Mesenchymal stem cell (in vitro differentiated cells and primary cell): ENCODE measurements around the gene SEC14L5.

Source experiments
- DNase-seq: peaks from one replicate; pipeline ENCODE4 v3.0.0-alpha.2; 2013
- H2AFZ ChIP-seq: one replicate; pipeline ENCODE4 v1.6.1; 2013; ENCODE audit warnings: low read depth, mild to moderate bottlenecking, control low read depth, inconsistent platforms, low read length, moderate library complexity
- H2AK5ac ChIP-seq: 2 replicates; pipeline ENCODE4 v1.6.1; 2013; ENCODE audit warnings: low read length, moderate library complexity, mild to moderate bottlenecking, inconsistent platforms; ENCODE audit not compliant: severe bottlenecking
- H2BK120ac ChIP-seq: one replicate; pipeline ENCODE4 v1.6.1; 2013; ENCODE audit warnings: low read depth, mild to moderate bottlenecking, inconsistent platforms, low read length, moderate library complexity
- H2BK12ac ChIP-seq, 2 experiments: one replicate each; pipeline ENCODE4 v1.6.1; 2013; ENCODE audit warnings: inconsistent platforms in 2 of 2, low read length in 2 of 2, mild to moderate bottlenecking in 2 of 2, moderate library complexity in 2 of 2, control low read depth in 1 of 2
- H2BK15ac ChIP-seq: one replicate; pipeline ENCODE4 v1.6.1; 2013; ENCODE audit warnings: mild to moderate bottlenecking, low read depth, inconsistent platforms; ENCODE audit not compliant: poor library complexity, severe bottlenecking
- H2BK5ac ChIP-seq: 2 replicates; pipeline ENCODE4 v1.6.1; 2013; ENCODE audit warnings: low read depth, mild to moderate bottlenecking, low read length, control low read depth, inconsistent platforms; ENCODE audit not compliant: poor library complexity, severe bottlenecking
- H3K14ac ChIP-seq, 2 experiments: one replicate each; pipeline ENCODE4 v1.6.1; 2013; ENCODE audit warnings: inconsistent platforms in 2 of 2, low read length in 2 of 2, control low read depth in 1 of 2, mild to moderate bottlenecking in 1 of 2, moderate library complexity in 1 of 2
- H3K18ac ChIP-seq, 2 experiments: one replicate each; pipeline ENCODE4 v1.6.1; 2013; ENCODE audit warnings: inconsistent platforms in 2 of 2, low read length in 2 of 2, control low read depth in 1 of 2, low read depth in 1 of 2, mild to moderate bottlenecking in 1 of 2
- H3K23ac ChIP-seq, 2 experiments: one replicate each; pipeline ENCODE4 v1.6.1; 2013; ENCODE audit warnings: inconsistent platforms in 2 of 2, low read length in 2 of 2, mild to moderate bottlenecking in 2 of 2, moderate library complexity in 2 of 2, control low read depth in 1 of 2
- H3K27ac ChIP-seq: 2 replicates; pipeline ENCODE4 v1.5.1; 2013; ENCODE audit warnings: mild to moderate bottlenecking, moderate library complexity, low read length, control low read depth, inconsistent platforms; ENCODE audit not compliant: poor library complexity, severe bottlenecking
- H3K27me3 ChIP-seq, 2 experiments: 2 replicates each; pipeline versions ENCODE4 v1.6.1 to v1.7.0; 2013; ENCODE audit warnings: low read length in 2 of 2, mild to moderate bottlenecking in 2 of 2, moderate library complexity in 2 of 2, control low read depth in 1 of 2, inconsistent platforms in 1 of 2; ENCODE audit not compliant: control insufficient read depth in 1 of 2, insufficient read depth in 1 of 2
- H3K36me3 ChIP-seq, 2 experiments: 2 replicates each; pipeline versions ENCODE4 v1.6.1 to v1.7.0; 2013; ENCODE audit warnings: low read length in 2 of 2, control low read depth in 1 of 2, inconsistent platforms in 1 of 2, low read depth in 1 of 2, mild to moderate bottlenecking in 1 of 2; ENCODE audit not compliant: insufficient read depth in 2 of 2, control insufficient read depth in 1 of 2
- H3K4ac ChIP-seq, 2 experiments: one replicate each; pipeline ENCODE4 v1.6.1; 2013; ENCODE audit warnings: inconsistent platforms in 2 of 2, low read length in 2 of 2, mild to moderate bottlenecking in 2 of 2, moderate library complexity in 2 of 2, control low read depth in 1 of 2, low read depth in 1 of 2
- H3K4me1 ChIP-seq: 2 replicates; pipeline ENCODE4 v1.6.1; 2013; ENCODE audit warnings: low read depth, low read length, control low read depth; ENCODE audit not compliant: control insufficient read depth, insufficient read depth
- H3K4me2 ChIP-seq: 2 replicates; pipeline ENCODE4 v1.6.1; 2013; ENCODE audit warnings: low read length, mild to moderate bottlenecking, inconsistent platforms; ENCODE audit not compliant: poor library complexity, severe bottlenecking
- H3K4me3 ChIP-seq, 2 experiments: 2 replicates each; pipeline versions ENCODE4 v1.5.1 to v1.7.0; 2013; ENCODE audit warnings: low read length in 2 of 2, mild to moderate bottlenecking in 2 of 2, control low read depth in 1 of 2, low read depth in 1 of 2; ENCODE audit not compliant: insufficient read depth in 1 of 2
- H3K79me1 ChIP-seq: replicated peaks from 2 replicates; pipeline ENCODE4 v1.6.1; 2013; ENCODE audit warnings: mild to moderate bottlenecking, control low read depth, low read length, inconsistent platforms; ENCODE audit not compliant: poor library complexity, severe bottlenecking
- H3K9ac ChIP-seq: 2 replicates; pipeline ENCODE4 v1.7.0; 2013; ENCODE audit warnings: mild to moderate bottlenecking, low read length, moderate library complexity
- H3K9me3 ChIP-seq: 2 replicates; pipeline ENCODE4 v1.7.0; 2013; ENCODE audit warnings: mild to moderate bottlenecking, low read length; ENCODE audit not compliant: control insufficient read depth
- H4K8ac ChIP-seq: one replicate; pipeline ENCODE4 v1.6.1; 2013; ENCODE audit warnings: inconsistent platforms, mild to moderate bottlenecking, low read length, moderate library complexity
- H4K91ac ChIP-seq: one replicate; pipeline ENCODE4 v1.6.1; 2013; ENCODE audit warnings: mild to moderate bottlenecking, low read length, inconsistent platforms
- WGBS: methylation state at CpG from one replicate; pipeline ENCODE4 v1.1.7; 2013; ENCODE audit warnings: mixed read lengths; 5-methylcytosine and 5-hydroxymethylcytosine counted together

The SEC14L5 gene

GRCh38 chr16:4987250-4987579 lies 29.1 kb downstream of the SEC14L5 start:
- WGBS, result 10% methylated on average over 2 of the region's 10 CpGs
- peaks cover 32 to 41% of the 10 kb centered on the region in 2 experiments for H3K27me3 ChIP-seq
- H3K4me2 ChIP-seq, result no peak overlapping the region

GRCh38 chr16:4987580-4988374 lies 29.6 kb downstream of the SEC14L5 start:
- 34% methylated on average over 52 of the region's 60 CpGs for WGBS
- Histone ChIP-seq H2BK120ac (no peak overlapping the region), H3K4ac (no peak overlapping the region), H3K27me3 (peaks cover 27 to 37% of the 10 kb centered on the region in 2 experiments), H3K4me3 (no peak overlapping the region), H3K9ac (no peak overlapping the region), H3K79me1 (no peaks in the 10 kb centered on the region), H3K4me1 (peaks cover 8% of the 10 kb centered on the region), H3K4me2 (no peak overlapping the region), H3K9me3 (no peaks in the 10 kb centered on the region), H2AFZ (no peak overlapping the region), H2BK12ac (no peak overlapping the region), H3K14ac (no peak overlapping the region), H3K27ac (no peak overlapping the region), H3K23ac (no peak overlapping the region), H3K18ac (no peak overlapping the region), H2BK15ac (no peak overlapping the region), H4K91ac (no peak overlapping the region), H2AK5ac (no peak overlapping the region), H4K8ac (no peak overlapping the region), H2BK5ac (no peak overlapping the region), H3K36me3 (no peaks in the 10 kb centered on the region)
- no peak for DNase-seq

More at GRCh38 chr16:4987250-4987579, 29.1 kb downstream of the SEC14L5 start:
- H2AFZ ChIP-seq, result no peak overlapping the region
- H4K8ac ChIP-seq, result no peak overlapping the region
- H3K27ac ChIP-seq, result no peak overlapping the region
- H2BK120ac ChIP-seq, result no peak overlapping the region
- no peaks in the 10 kb centered on the region for H3K79me1 ChIP-seq
- no peak overlapping the region for H2AK5ac ChIP-seq
- H4K91ac ChIP-seq, result no peak overlapping the region
- DNase-seq, result no peak
- H3K23ac ChIP-seq, result no peak overlapping the region
- H3K9ac ChIP-seq, result no peak overlapping the region
- H3K4me1 ChIP-seq, result peaks cover 8% of the 10 kb centered on the region
- H2BK15ac ChIP-seq, result no peak overlapping the region
- no peak overlapping the region for H3K18ac ChIP-seq
- no peak overlapping the region for H3K14ac ChIP-seq
- H3K36me3 ChIP-seq, result no peaks in the 10 kb centered on the region
- no peaks in the 10 kb centered on the region for H3K9me3 ChIP-seq
- no peak overlapping the region for H3K4ac ChIP-seq
- H2BK12ac ChIP-seq, result no peak overlapping the region
- no peak overlapping the region for H3K4me3 ChIP-seq
- H2BK5ac ChIP-seq, result no peak overlapping the region

- Histone ChIP-seq H3K9ac (no peak overlapping the region), H3K4me3 (no peak overlapping the region)
- WGBS, result 91% methylated on average over 4 of the region's 5 CpGs
Measured at GRCh38 chr16:4988647-4989046, 30.5 kb downstream of the SEC14L5 start.

GRCh38 chr16:4989391-4990006 lies 31.4 kb downstream of the SEC14L5 start:
- H3K14ac ChIP-seq, result no peak overlapping the region
- H4K91ac ChIP-seq, result no peak overlapping the region
- H3K9me3 ChIP-seq, result no peaks in the 10 kb centered on the region
- H3K4me2 ChIP-seq, result no peak overlapping the region
- H2BK12ac ChIP-seq, result no peak overlapping the region
- H3K27ac ChIP-seq, result no peak overlapping the region
- H3K27me3 ChIP-seq, result peaks cover 27 to 32% of the 10 kb centered on the region in 2 experiments
- no peaks in the 10 kb centered on the region for H3K79me1 ChIP-seq
- H3K4me3 ChIP-seq, result no peak overlapping the region
- no peak overlapping the region for H2AK5ac ChIP-seq
- no peak overlapping the region for H2AFZ ChIP-seq
- no peak overlapping the region for H2BK15ac ChIP-seq
- WGBS, result 95% methylated on average over 7 of the region's 9 CpGs
- H3K9ac ChIP-seq, result no peak overlapping the region
- no peak overlapping the region for H2BK5ac ChIP-seq
- H4K8ac ChIP-seq, result no peak overlapping the region
- no peak for DNase-seq
- H2BK120ac ChIP-seq, result no peak overlapping the region
- H3K23ac ChIP-seq, result no peak overlapping the region
- peaks cover 8% of the 10 kb centered on the region for H3K4me1 ChIP-seq
- no peak overlapping the region for H3K4ac ChIP-seq
- no peak overlapping the region for H3K18ac ChIP-seq
- no peaks in the 10 kb centered on the region for H3K36me3 ChIP-seq

More at GRCh38 chr16:4988647-4989046, 30.5 kb downstream of the SEC14L5 start:
- DNase-seq, result no peak
- Histone ChIP-seq H4K91ac (no peak overlapping the region), H3K79me1 (no peaks in the 10 kb centered on the region), H2BK12ac (no peak overlapping the region), H2BK15ac (no peak overlapping the region), H4K8ac (no peak overlapping the region), H3K27ac (no peak overlapping the region), H2BK120ac (no peak overlapping the region), H3K18ac (no peak overlapping the region), H3K4ac (no peak overlapping the region), H3K36me3 (no peaks in the 10 kb centered on the region), H2AFZ (no peak overlapping the region), H2BK5ac (no peak overlapping the region), H3K27me3 (peaks cover 27 to 37% of the 10 kb centered on the region in 2 experiments), H3K9me3 (no peaks in the 10 kb centered on the region), H3K4me2 (no peak overlapping the region), H3K23ac (no peak overlapping the region), H3K4me1 (peaks cover 8% of the 10 kb centered on the region), H3K14ac (no peak overlapping the region), H2AK5ac (no peak overlapping the region)
